HG02943 (cell line): ENCODE data around the gene UBR7.

Source experiments
- ATAC-seq: cut with Tn5 transposase; IDR thresholded peaks from one replicate; pipeline ENCODE4 v1.9.1; 2021; ENCODE audit warnings: mild to moderate bottlenecking, low read depth, moderate library complexity; ENCODE audit not compliant: unreplicated experiment

UBR7 gene

GRCh38 chr14:93245764-93246420 is 38.8 kb downstream of the UBR7 start:
- no peak for ATAC-seq

GRCh38 chr14:93246534-93246933 is 39.5 kb downstream of the UBR7 start:
- no peak for ATAC-seq

GRCh38 chr14:93249128-93249831 is 42.2 kb downstream of the UBR7 start:
- ATAC-seq = no peak

GRCh38 chr14:93262446-93262845 is 55.4 kb downstream of the UBR7 start:
- no peak for ATAC-seq

- ATAC-seq = no peak
Measured at GRCh38 chr14:93263416-93263815, 56.4 kb downstream of the UBR7 start.

GRCh38 chr14:93266127-93266526 is 59.1 kb downstream of the UBR7 start:
- no peak for ATAC-seq

- no peak for ATAC-seq
Measured at GRCh38 chr14:93267149-93267711, 60.2 kb downstream of the UBR7 start.

- no peak for ATAC-seq
Measured at GRCh38 chr14:93268406-93268805, 61.4 kb downstream of the UBR7 start.

- no peak for ATAC-seq
Measured at GRCh38 chr14:93269341-93270068, 62.4 kb downstream of the UBR7 start.

- ATAC-seq = no peak
Measured at GRCh38 chr14:93271111-93271510, 64.1 kb downstream of the UBR7 start.

- ATAC-seq = no peak
Measured at GRCh38 chr14:93274055-93274806, 67.2 kb downstream of the UBR7 start.

- no peak for ATAC-seq
Measured at GRCh38 chr14:93276031-93276716, 69.1 kb downstream of the UBR7 start.
